ENCODE measurements around the gene NELFE.

NELFE gene

GRCh38 chr6:31971993-31972708 is 13.4 kb upstream of the NELFE start, which contains the start of gene DXO:
DXO (minus strand) TSS chr6:31972138; CDS start chr6:31971675, 463 bp downstream.
- peak; percentile 76 for FAIRE-seq

DNA sequence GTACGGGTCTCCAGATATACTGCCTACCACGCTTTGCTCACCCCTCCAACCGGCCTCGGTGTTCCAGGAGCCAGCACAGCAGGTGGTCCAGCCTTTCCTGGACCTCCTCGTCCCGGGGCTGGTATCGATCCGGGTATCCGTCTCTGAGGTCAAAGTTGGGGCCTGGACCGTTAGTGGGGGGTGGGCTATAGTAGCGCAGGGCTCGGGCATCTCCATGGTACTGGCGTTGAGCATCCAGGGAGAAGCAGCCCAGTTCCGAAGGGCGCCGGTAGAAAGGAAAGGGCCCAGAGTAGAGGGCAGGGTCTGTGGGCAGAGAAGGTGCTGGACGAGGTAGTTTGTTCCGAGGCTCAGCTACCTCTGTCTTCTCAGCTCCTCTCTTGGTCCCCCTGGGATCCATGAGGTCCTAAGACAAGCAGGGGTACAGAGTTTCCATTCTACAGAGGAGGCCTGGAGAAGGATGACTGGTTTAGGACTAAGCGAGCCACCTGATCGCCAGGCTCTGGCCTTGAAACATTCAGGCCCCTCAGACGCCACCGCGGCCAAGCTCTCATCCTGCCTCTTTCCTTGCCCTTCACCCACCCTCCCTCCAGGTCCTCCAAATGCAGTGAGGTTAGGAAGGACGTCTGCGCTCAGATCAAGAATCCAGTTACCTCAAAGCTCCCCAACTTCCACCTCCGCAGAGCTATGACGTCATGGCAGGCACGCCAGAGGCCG is 12.7 kb upstream of the NELFE start:
- FAIRE-seq = no peak

- FAIRE-seq = no peak
Observed at GRCh38 chr6:31970604-31971271, 12.0 kb upstream of the NELFE start.

DNA sequence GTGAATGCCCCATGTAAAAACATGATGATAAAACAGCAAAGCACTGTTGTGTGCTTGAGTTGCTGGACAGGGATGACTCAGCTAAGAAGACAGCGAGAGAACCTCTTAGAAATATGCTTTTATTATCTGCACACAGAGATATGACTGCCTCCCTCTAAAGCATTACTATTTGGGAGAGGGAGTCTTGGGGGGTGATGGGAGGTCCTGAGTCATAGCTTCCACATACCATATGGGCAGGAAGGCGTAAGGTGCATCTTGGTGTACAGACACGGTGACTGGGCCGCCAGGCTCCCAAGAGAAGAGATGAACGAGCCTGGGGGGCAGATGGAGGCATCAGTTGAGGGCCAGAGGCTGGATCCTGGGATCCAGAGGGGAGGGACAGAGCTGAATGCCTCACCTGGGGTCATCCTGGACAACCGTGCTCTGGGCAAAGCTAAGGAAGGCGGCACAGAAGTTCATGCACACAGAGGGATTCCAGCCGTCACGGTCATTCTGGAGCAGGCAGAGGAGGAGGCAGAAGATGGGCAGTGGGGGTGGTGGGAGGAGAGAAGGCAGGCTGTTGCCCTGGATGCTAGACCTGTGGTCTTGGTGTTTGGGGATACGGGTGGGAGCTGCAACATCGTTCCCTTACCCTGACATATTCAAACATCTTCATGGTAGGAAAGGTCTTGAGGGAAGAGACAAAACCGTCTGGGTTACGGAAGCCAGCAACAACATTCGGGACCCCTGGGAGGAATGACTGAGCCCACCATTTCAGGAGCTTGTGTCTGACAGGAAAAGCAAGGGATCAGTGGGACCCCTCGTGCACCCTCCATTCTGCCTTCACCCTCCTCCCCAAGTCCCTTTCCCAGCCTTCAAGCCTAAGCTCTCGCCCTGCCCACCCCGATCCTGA is 11.2 kb upstream of the NELFE start:
- no peak for FAIRE-seq

DNA sequence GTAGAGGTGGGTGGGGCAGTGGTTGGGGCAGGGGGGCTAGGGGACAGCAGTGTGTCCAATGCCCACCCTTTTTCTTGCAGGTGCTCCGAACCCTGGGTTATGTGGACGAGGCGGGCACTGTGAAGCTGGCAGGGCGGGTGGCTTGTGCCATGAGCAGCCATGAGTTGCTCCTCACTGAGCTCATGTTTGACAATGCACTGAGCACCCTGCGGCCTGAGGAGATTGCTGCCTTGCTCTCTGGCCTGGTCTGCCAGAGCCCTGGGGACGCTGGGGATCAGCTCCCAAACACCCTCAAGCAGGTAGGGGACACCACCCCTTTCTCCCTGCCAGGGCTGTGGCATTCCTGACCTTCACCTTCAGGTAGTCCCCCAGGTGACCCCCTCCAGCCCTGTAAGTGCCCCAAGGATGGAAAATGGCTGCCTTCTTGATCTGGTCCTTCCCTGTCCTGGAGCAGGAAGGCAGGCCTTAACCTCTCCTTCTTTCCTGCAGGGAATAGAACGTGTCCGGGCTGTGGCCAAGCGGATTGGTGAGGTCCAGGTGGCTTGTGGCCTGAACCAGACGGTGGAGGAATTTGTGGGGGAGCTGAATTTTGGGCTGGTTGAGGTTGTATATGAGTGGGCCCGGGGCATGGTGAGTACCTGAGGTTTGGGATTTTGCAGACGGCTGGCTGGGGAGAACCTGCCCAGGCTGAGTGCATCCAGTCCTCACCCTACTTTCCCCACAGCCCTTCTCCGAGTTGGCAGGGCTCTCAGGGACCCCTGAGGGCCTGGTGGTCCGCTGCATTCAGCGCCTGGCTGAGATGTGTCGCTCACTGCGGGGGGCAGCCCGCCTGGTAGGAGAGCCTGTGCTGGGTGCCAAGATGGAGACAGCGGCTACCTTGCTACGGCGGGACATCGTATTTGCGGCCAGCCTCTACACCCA is 10.3 kb upstream of the NELFE start:
- FAIRE-seq = no peak

- no peak for FAIRE-seq
Observed at GRCh38 chr6:31968326-31968725, 9.6 kb upstream of the NELFE start.

DNA sequence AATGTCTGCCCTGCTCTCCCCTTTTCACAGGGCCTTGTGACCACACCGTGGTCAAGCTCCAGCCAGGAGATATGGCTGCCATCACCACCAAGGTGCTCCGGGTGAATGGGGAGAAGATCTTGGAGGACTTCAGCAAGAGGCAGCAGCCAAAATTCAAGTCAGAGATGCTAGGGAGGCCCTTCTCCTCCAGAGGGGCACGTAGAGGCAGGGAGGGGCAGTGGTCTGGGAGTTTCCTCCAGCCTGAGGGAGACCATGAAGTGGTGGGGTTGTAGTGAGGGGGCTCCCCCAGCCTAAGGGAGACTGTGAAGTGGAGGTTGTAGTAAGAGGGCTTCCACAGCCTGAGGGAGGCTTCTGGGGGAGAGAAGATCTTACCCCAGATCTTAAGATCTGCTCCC is 9.2 kb upstream of the NELFE start:
- no peak for FAIRE-seq

DNA sequence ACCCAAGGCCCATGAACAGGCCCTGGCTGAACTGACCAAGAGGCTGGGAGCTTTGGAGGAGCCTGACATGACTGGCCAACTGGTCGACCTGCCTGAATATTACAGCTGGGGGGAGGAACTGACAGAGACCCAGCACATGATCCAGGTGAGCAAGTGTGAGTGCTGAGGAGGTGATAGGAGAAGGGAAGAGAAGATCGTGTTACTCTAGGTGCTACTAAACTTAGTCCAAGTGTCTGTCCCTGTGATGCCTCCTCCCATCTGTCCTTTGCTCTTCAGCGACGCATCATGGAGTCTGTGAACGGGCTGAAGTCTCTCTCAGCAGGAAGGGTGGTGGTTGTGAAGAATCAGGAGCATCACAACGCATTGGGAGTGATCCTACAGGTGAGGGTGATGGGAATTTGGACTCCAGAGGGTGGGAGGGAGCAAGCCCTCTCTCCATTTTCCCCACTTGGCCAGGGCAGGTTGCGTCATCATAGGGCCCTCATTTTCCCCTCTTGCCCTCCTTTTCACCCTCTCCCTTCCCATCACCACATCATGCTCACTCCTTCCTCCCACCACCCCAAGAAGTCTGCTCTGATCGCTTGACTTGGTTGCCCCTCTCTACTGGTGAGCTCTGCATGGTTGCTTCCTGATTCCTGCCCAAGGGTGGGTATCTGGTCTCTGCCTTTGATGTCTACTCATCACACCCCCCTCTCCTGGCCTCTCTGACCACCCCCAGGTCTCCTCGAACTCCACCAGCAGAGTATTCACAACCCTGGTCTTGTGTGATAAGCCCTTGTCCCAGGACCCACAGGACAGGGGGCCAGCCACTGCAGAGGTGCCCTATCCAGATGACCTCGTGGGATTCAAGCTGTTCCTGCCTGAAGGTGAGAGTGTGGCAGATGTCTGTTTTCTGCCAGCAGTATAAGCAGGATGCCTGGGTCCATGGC is 8.5 kb upstream of the NELFE start:
- FAIRE-seq = no peak

GRCh38 chr6:31966506-31966905 is 7.7 kb upstream of the NELFE start:
- no peak for FAIRE-seq

GRCh38 chr6:31965700-31966099 is 6.9 kb upstream of the NELFE start:
- no peak for FAIRE-seq

- FAIRE-seq = no peak
Observed at GRCh38 chr6:31963921-31964320, 5.2 kb upstream of the NELFE start.

GRCh38 chr6:31961616-31962015 is 2.8 kb upstream of the NELFE start:
- FAIRE-seq = no peak

- FAIRE-seq = no peak
Observed at GRCh38 chr6:31958412-31958740, 395 bp downstream of the NELFE start.

DNA sequence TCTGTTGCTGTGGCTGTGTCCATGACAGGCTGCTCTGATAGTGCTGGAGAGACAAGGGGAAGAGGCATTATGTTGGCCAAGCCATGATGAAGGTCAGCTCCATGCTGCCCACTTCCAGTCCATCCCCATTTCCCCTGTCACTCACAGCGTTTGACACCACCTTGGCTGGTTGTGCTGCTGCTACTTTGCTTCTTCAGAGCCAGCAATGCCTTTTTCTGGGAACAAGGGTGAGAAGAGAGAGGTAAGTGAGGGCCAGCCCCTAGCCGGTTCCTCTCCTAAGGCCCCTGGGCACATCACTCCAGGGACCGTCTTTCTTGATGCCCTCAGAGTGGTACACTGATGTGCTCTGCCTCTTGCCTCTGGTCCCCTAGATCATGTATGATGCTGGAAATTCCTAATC is 2.0 kb downstream of the NELFE start:
- FAIRE-seq = no peak

GRCh38 chr6:31954511-31954910 is 4.3 kb downstream of the NELFE start:
- FAIRE-seq = no peak

- no peak for FAIRE-seq
Observed at GRCh38 chr6:31952890-31953289, 5.9 kb downstream of the NELFE start.

DNA sequence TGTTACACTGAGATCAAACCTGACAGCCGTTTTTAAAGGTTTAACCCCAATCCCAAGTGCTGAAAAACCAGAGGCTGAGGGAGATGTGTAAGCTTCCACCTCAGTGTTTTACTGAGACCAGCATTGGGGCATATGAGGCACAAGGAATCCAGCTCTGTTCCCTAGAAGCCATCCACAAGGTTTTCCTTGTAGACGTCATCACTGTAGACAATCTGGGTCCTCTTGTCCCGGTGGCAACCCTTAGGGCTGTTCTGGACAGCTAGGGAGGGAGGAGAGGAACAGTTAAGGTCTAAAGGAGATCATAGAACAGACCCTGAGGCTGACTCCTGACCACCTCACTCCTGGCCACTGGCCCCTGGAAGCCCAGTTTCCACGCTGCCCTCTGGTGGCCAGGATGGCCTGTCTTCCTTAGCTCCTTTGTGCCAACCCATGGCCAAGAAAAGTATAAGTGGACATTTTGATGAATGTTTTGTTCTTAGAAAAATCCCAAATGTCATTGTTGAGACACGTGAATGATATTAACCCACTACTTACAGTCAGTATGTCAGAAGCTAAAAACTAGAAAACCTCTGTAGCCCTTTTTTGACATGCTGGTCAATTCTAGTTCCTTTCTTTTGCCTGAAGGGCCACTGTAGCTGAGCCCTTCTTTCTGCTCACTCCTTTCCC is 6.5 kb downstream of the NELFE start:
- no peak for FAIRE-seq

GRCh38 chr6:31949926-31950548 is 8.7 kb downstream of the NELFE start:
- FAIRE-seq = no peak

GRCh38 chr6:31948753-31949413 is 9.9 kb downstream of the NELFE start:
- FAIRE-seq = no peak
